Endothelial cell of umbilical vein (primary cell): Measurements from ENCODE around the gene TSPAN8.

Experiments used
- EZH2 ChIP-seq: IDR thresholded peaks from 2 replicates; pipeline ENCODE4 v1.6.1; 2012; ENCODE audit warnings: borderline replicate concordance, low read depth, mild to moderate bottlenecking, moderate library complexity, low read length, inconsistent platforms; ENCODE audit not compliant: severe bottlenecking
- GATA2 ChIP-seq: IDR thresholded peaks from 2 replicates; pipeline ENCODE4 v1.7.0; 2011; ENCODE audit warnings: low read depth, mild to moderate bottlenecking, moderate library complexity, mixed read lengths, low read length; ENCODE audit not compliant: insufficient read length, insufficient read depth
- JUN ChIP-seq: IDR thresholded peaks from 2 replicates; pipeline ENCODE4 v1.6.1; 2011; ENCODE audit warnings: borderline replicate concordance, low read depth; ENCODE audit not compliant: insufficient read length, insufficient read depth
- MYC ChIP-seq: IDR thresholded peaks from one replicate; pipeline ENCODE4 v1.6.1; 2011; ENCODE audit warnings: mild to moderate bottlenecking, low read depth, low read length
- POLR2A ChIP-seq: IDR thresholded peaks from 2 replicates; pipeline ENCODE4 v1.6.1; 2012; ENCODE audit warnings: low read depth, mild to moderate bottlenecking, control low read depth, low read length
- POLR2AphosphoS5 ChIP-seq: IDR thresholded peaks from 2 replicates; pipeline ENCODE4 v1.6.1; 2012; ENCODE audit warnings: low read depth, mild to moderate bottlenecking, control low read depth, low read length, moderate library complexity; ENCODE audit not compliant: insufficient read depth
- TF ChIP-seq, protein P1 (sequence below), 2 donors: IDR thresholded peaks; 1 replicate in 1 of 2; 2 replicates in 1 of 2; pipeline ENCODE4 v1.5.1; 2011; ENCODE audit warnings: low read length in 2 of 2, mild to moderate bottlenecking in 2 of 2, moderate library complexity in 2 of 2, control low read depth in 1 of 2, inconsistent platforms in 1 of 2, low read depth in 1 of 2; ENCODE audit not compliant: insufficient read depth in 1 of 2; ENCODE audit errors: extremely low read depth in 1 of 2
- TF ChIP-seq, protein P2 (sequence below): IDR thresholded peaks from 2 replicates; pipeline ENCODE4 v1.6.1; 2011; ENCODE audit not compliant: insufficient read depth, insufficient read length

DNA sequence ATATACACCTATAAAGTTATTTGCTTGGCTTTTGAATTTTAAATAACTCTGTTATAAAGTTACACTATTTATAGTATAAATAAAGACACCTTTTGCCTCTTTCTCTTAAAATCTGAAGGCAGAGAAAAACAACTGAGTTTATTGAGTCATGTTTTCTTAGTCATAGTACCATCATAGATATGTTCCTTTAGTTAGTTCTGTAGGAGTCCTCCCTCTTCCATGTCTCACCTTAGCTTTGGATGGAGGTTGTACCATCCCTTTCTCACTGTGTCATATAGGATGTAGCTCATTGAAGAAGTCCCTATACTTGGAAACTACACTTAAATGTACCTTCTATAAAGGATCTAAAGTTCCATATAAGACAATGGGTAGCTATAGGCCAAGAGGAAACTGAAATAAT, 39.7 kb upstream of the TSPAN8 start:
- TF ChIP-seq, protein P1, sequence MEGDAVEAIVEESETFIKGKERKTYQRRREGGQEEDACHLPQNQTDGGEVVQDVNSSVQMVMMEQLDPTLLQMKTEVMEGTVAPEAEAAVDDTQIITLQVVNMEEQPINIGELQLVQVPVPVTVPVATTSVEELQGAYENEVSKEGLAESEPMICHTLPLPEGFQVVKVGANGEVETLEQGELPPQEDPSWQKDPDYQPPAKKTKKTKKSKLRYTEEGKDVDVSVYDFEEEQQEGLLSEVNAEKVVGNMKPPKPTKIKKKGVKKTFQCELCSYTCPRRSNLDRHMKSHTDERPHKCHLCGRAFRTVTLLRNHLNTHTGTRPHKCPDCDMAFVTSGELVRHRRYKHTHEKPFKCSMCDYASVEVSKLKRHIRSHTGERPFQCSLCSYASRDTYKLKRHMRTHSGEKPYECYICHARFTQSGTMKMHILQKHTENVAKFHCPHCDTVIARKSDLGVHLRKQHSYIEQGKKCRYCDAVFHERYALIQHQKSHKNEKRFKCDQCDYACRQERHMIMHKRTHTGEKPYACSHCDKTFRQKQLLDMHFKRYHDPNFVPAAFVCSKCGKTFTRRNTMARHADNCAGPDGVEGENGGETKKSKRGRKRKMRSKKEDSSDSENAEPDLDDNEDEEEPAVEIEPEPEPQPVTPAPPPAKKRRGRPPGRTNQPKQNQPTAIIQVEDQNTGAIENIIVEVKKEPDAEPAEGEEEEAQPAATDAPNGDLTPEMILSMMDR (IDR thresholded peaks at IDR 0.05; ENCODE audit: extremely low read depth in 1 of 2, insufficient read depth in 1 of 2, low read depth in 1 of 2, low read length in 2 of 2), result no peak
- TF ChIP-seq, protein P2, sequence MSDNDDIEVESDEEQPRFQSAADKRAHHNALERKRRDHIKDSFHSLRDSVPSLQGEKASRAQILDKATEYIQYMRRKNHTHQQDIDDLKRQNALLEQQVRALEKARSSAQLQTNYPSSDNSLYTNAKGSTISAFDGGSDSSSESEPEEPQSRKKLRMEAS, result no peak
- TF ChIP-seq MYC (no peak), POLR2A (no peak), EZH2 (no peak), JUN (no peak), POLR2AphosphoS5 (no peak), GATA2 (no peak)
